ENCODE data around the gene SPAG7. TPM values are rescaled to one million over a fixed set of nuclear protein-coding genes. Genes with fewer than 3 reads are reported as not detected.
"Not testable (repeated sequence)": the region's sequence is repeated elsewhere in the genome, so short reads cannot be mapped to it uniquely, and the experiment has no call there.

SPAG7 gene
- total and polyA plus RNA-seq, 5 donors from 2014 or later, result 52.5 to 130 (median 106) TPM

GRCh38 chr17:4931963-4932362 lies 35.7 kb downstream of the SPAG7 start, which contains the start of gene GP1BA:
Gene GP1BA, plus strand, starts transcription at chr17:4932277. Its CDS starts 328 bp downstream, at chr17:4932605.
- no peaks in the 10 kb centered on the region for H3K27me3 Mint-ChIP-seq
- Histone ChIP-seq H3K27ac (ENCODE audit: insufficient read depth, low read length, poor library complexity, severe bottlenecking) (no peak within 1 kb of the TSS), H3K4me1 (ENCODE audit: control insufficient read depth, insufficient read depth, low read length, poor library complexity, severe bottlenecking) (peaks cover 10% of the 10 kb centered on the region), H3K4me3 (ENCODE audit: low read depth, low read length) (no peak within 1 kb of the TSS), H3K27me3 (ENCODE audit: control insufficient read depth, insufficient read depth, low read length) (no peaks in the 10 kb centered on the region), H3K9me3 (ENCODE audit: control insufficient read depth in 2 of 2, low read length in 2 of 2) (no peaks in the 10 kb centered on the region), H3K36me3 (ENCODE audit: control insufficient read depth, insufficient read depth, low read length) (no peaks in the 10 kb centered on the region)
- peaks cover 19% of the 10 kb centered on the region for H3K36me3 Mint-ChIP-seq
- peak within 1 kb of the TSS in 1 of 3 donors; percentile 51 for H3K27ac Mint-ChIP-seq
- H3K4me1 Mint-ChIP-seq, result peaks cover 0 to 30% (median 16%) of the 10 kb centered on the region in 4 donors
- DNase-seq (no peak), ATAC-seq (ENCODE audit: low read depth in 2 of 2) (no peak)
- no peaks in the 10 kb centered on the region for H3K9me3 Mint-ChIP-seq
- no peak within 1 kb of the TSS for H3K4me3 Mint-ChIP-seq

DNA sequence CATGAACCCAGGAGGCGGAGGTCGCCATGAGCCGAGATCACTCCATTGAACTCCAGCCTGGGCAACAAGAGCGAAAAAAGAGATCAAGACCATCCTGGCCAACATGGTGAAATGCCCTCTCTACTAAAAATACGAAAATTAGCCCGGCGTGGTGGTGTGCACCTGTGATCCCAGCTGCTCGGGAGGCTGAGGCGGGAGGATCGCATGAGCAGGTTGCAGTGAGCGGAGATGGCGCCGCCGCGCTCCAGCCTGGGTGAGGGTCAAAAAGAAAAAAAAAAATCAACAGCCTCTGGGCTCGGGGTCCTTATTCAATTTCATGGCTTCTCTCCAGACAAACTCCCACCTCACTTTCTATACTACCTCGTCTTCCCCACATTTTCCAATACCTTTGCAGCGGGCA lies 38.7 kb downstream of the SPAG7 start:
- Mint-ChIP-seq H3K27me3 (no peaks in the 10 kb centered on the region), H3K4me3 (no peak overlapping the region), H3K27ac (peak overlapping the region in 2 of 3 donors; percentile 60 to 62), H3K4me1 (peaks cover 0 to 14% (median 5%) of the 10 kb centered on the region in 4 donors), H3K36me3 (peaks cover 21% of the 10 kb centered on the region), H3K9me3 (no peaks in the 10 kb centered on the region)
- H3K27me3 ChIP-seq (ENCODE audit: control insufficient read depth, insufficient read depth, low read length), result no peaks in the 10 kb centered on the region
- no peak overlapping the region for H3K27ac ChIP-seq (ENCODE audit: insufficient read depth, low read length, poor library complexity, severe bottlenecking)
- H3K4me3 ChIP-seq (ENCODE audit: low read depth, low read length), result no peak overlapping the region
- no peaks in the 10 kb centered on the region for H3K9me3 ChIP-seq (ENCODE audit: control insufficient read depth in 2 of 2, low read length in 2 of 2)
- ATAC-seq (ENCODE audit: low read depth in 2 of 2) (no peak), DNase-seq (no peak)
- H3K4me1 ChIP-seq (ENCODE audit: control insufficient read depth, insufficient read depth, low read length, poor library complexity, severe bottlenecking), result peaks cover 3% of the 10 kb centered on the region
- H3K36me3 ChIP-seq (ENCODE audit: control insufficient read depth, insufficient read depth, low read length), result no peaks in the 10 kb centered on the region

GRCh38 chr17:4926577-4927335 lies 40.9 kb downstream of the SPAG7 start:
- H3K27me3 ChIP-seq (ENCODE audit: control insufficient read depth, insufficient read depth, low read length); H3K27ac ChIP-seq (ENCODE audit: insufficient read depth, low read length, poor library complexity, severe bottlenecking); H3K4me1 Mint-ChIP-seq; H3K27me3 Mint-ChIP-seq; H3K4me3 ChIP-seq (ENCODE audit: low read depth, low read length); ATAC-seq (ENCODE audit: low read depth in 2 of 2); H3K9me3 ChIP-seq (ENCODE audit: control insufficient read depth in 2 of 2, low read length in 2 of 2); H3K4me3 Mint-ChIP-seq; DNase-seq; H3K4me1 ChIP-seq (ENCODE audit: control insufficient read depth, insufficient read depth, low read length, poor library complexity, severe bottlenecking); H3K36me3 ChIP-seq (ENCODE audit: control insufficient read depth, insufficient read depth, low read length); H3K27ac Mint-ChIP-seq; H3K9me3 Mint-ChIP-seq: not testable (repeated sequence)
- peaks cover 21% of the 10 kb centered on the region for H3K36me3 Mint-ChIP-seq

DNA sequence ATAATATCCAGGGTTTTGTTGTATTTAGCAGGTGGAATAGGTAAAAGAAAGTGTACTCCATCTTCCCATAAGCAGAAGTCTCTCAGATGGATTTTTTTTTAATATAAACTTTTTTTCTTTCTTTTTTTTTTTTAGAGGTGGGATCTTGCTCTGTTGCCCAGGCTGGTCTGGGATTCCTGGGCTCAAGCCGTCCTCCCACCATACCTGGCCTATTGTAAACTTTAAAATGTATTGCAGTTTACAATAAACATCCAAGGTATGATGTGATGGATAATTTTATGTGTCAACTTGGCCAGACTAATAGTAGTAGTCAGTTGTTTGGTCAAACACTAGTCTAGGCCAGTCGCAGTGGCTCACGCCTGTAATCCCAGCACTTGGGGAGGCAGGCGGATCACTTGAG lies 46.3 kb downstream of the SPAG7 start:
- Histone ChIP-seq H3K27ac (ENCODE audit: insufficient read depth, low read length, poor library complexity, severe bottlenecking) (no peak overlapping the region), H3K27me3 (ENCODE audit: control insufficient read depth, insufficient read depth, low read length) (no peaks in the 10 kb centered on the region), H3K4me1 (ENCODE audit: control insufficient read depth, insufficient read depth, low read length, poor library complexity, severe bottlenecking) (no peaks in the 10 kb centered on the region), H3K4me3 (ENCODE audit: low read depth, low read length) (no peak overlapping the region), H3K9me3 (ENCODE audit: control insufficient read depth in 2 of 2, low read length in 2 of 2) (no peaks in the 10 kb centered on the region), H3K36me3 (ENCODE audit: control insufficient read depth, insufficient read depth, low read length) (no peaks in the 10 kb centered on the region)
- no peak for ATAC-seq (ENCODE audit: low read depth in 2 of 2)
- Mint-ChIP-seq H3K4me1 (no peaks in the 10 kb centered on the region), H3K27ac (peak overlapping the region in 1 of 3 donors; percentile 29), H3K36me3 (peaks cover under 1% of the 10 kb centered on the region), H3K4me3 (no peak overlapping the region), H3K27me3 (no peaks in the 10 kb centered on the region), H3K9me3 (no peaks in the 10 kb centered on the region)
- no peak for DNase-seq

- Histone ChIP-seq H3K27me3 (ENCODE audit: control insufficient read depth, insufficient read depth, low read length) (no peaks in the 10 kb centered on the region), H3K9me3 (ENCODE audit: control insufficient read depth in 2 of 2, low read length in 2 of 2) (no peaks in the 10 kb centered on the region), H3K36me3 (ENCODE audit: control insufficient read depth, insufficient read depth, low read length) (no peaks in the 10 kb centered on the region), H3K4me3 (ENCODE audit: low read depth, low read length) (no peak overlapping the region), H3K4me1 (ENCODE audit: control insufficient read depth, insufficient read depth, low read length, poor library complexity, severe bottlenecking) (no peaks in the 10 kb centered on the region), H3K27ac (ENCODE audit: insufficient read depth, low read length, poor library complexity, severe bottlenecking) (no peak overlapping the region)
- Mint-ChIP-seq H3K4me3 (no peak overlapping the region), H3K9me3 (no peaks in the 10 kb centered on the region), H3K27me3 (no peaks in the 10 kb centered on the region), H3K27ac (peak overlapping the region in 1 of 3 donors; percentile 29), H3K36me3 (no peaks in the 10 kb centered on the region), H3K4me1 (no peaks in the 10 kb centered on the region)
- ATAC-seq (ENCODE audit: low read depth in 2 of 2) (no peak), DNase-seq (no peak)
Measured at GRCh38 chr17:4920351-4921048, 47.1 kb downstream of the SPAG7 start.

- Histone ChIP-seq H3K27ac (ENCODE audit: insufficient read depth, low read length, poor library complexity, severe bottlenecking) (no peak overlapping the region), H3K36me3 (ENCODE audit: control insufficient read depth, insufficient read depth, low read length) (no peaks in the 10 kb centered on the region), H3K9me3 (ENCODE audit: control insufficient read depth in 2 of 2, low read length in 2 of 2) (no peaks in the 10 kb centered on the region), H3K4me3 (ENCODE audit: low read depth, low read length) (no peak overlapping the region), H3K27me3 (ENCODE audit: control insufficient read depth, insufficient read depth, low read length) (no peaks in the 10 kb centered on the region), H3K4me1 (ENCODE audit: control insufficient read depth, insufficient read depth, low read length, poor library complexity, severe bottlenecking) (no peaks in the 10 kb centered on the region)
- DNase-seq (no peak), ATAC-seq (ENCODE audit: low read depth in 2 of 2) (no peak)
- H3K4me3 Mint-ChIP-seq, result no peak overlapping the region
- H3K4me1 Mint-ChIP-seq, result no peaks in the 10 kb centered on the region
- no peaks in the 10 kb centered on the region for H3K36me3 Mint-ChIP-seq
- no peaks in the 10 kb centered on the region for H3K27me3 Mint-ChIP-seq
- H3K9me3 Mint-ChIP-seq, result no peaks in the 10 kb centered on the region
- H3K27ac Mint-ChIP-seq, result no peak overlapping the region
Measured at GRCh38 chr17:4919511-4920047, 48.0 kb downstream of the SPAG7 start.

DNA sequence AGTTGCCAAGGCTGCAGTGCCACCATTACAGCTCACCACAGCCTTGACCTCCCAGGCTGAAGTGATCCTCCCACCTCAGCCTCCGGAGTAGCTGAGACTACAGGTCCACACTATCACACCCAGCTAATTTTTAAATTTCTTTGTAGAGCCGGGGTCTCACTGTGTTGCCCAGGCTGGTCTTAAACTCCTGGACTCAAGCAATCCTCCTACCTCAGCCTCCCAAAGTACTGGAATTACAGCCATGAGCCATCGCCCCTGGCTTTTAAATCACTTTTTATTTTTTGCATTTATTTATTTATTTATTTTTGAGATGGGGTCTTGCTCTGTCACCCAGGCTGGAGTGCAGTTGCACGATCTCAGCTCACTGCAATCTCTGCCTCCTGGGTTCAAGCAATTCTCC lies 53.1 kb downstream of the SPAG7 start:
- H3K9me3 Mint-ChIP-seq; H3K9me3 ChIP-seq (ENCODE audit: control insufficient read depth in 2 of 2, low read length in 2 of 2); H3K27ac ChIP-seq (ENCODE audit: insufficient read depth, low read length, poor library complexity, severe bottlenecking); H3K36me3 ChIP-seq (ENCODE audit: control insufficient read depth, insufficient read depth, low read length); DNase-seq; H3K4me1 Mint-ChIP-seq; H3K27me3 Mint-ChIP-seq; ATAC-seq (ENCODE audit: low read depth in 2 of 2); H3K4me1 ChIP-seq (ENCODE audit: control insufficient read depth, insufficient read depth, low read length, poor library complexity, severe bottlenecking); H3K4me3 Mint-ChIP-seq; H3K4me3 ChIP-seq (ENCODE audit: low read depth, low read length); H3K27ac Mint-ChIP-seq; H3K36me3 Mint-ChIP-seq; H3K27me3 ChIP-seq (ENCODE audit: control insufficient read depth, insufficient read depth, low read length): not testable (repeated sequence)
